HG03196 (cell line): ENCODE data around the gene OAT.

Experiments
- ATAC-seq: cut with Tn5 transposase; IDR thresholded peaks from one replicate; pipeline ENCODE4 v1.9.1; 2021; ENCODE audit not compliant: unreplicated experiment

Gene OAT

DNA sequence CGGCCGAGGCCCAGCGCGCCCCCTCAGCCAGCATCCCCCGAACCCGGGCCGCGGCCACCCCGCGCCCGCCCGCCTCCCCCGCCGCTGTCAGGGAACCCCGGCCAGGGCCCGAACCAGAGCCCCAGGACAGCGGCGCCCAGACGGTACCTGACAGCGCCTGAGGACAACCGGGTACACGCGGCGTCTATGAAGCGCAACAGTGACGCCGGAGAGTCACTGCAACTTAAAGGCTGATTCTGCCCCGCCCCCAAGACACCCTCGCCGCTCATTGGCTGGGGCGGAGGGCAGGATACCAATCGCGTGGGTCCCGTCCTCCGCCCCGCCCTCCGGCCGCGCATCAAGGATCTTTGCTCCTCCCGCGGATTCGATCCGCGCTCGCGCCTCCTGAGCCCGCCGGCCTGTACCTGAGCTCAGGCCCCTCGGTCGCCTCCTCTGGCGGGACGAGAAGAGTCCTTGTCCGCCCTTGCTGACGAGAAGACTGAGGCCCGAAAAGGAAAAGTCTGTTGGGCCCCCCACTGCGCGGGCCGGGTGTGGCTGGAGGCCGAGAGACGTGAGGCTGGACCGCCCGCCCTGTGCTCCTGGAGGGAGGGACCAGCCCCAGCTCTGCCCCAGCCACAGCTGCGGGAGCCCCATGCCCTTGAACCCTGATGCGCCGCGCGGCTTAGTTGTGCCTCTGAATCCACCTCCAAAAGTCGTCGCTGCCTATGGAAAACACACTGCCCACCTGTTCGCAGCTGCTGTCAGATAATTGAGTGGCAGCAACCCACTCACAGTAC, at the start of gene OAT:
OAT (minus strand) TSS at position 198 of the 776 bp plus-strand sequence. CDS start 6,752 bp downstream, outside the sequence.
- ATAC-seq = peak; percentile 98

DNA sequence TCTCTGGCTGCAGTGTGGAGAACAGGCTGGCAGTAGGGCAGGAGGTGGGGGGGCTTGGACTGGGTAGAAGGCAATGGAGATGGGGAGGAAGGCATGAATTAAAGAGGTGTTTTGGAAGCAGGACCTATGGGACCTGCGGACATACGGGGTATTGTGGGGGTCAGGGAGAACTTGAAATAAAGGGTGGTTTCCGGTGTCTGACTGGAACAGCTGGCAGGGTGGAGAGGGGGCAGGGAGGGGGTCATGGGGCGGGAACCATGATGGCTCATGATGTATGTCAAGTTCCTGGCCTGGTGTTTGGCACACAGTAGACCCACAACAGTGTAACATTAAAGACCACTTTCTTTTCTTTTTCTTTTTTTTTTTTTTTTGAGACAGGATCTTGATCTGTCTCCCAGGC, 48.4 kb upstream of the OAT start:
- no peak for ATAC-seq

DNA sequence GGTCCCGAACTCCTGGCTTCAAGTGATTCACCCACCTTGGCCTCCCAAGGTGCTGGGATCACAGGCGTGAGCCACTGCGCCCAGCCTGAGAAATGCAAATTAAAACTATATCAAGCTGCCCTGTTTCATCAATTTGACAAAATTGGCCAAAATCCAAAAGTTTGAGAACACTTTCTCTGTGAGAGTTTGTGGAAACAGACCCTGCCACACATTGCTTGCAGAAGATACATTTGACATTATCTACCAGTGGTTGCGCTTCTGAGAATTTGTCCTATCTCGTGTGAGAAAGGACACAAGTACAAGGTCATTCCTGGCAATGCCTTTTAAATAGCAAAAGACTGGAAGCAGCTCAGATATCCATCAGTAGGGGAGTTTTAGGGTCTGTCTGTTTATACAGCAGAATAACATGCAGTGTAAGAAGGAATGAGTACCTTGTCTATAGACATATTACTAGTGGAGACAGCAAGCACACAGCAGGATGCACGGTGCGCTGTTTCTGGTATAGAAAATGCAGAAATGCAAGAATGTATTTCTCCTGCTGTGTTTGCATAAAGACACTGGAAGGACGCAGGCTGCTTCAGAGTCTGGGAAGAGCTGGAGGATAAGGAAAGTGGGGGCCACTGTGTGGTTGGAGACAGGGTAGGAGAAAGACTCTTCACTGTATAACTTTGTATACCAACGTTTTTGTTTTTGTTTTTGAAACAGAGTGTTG, 47.2 kb upstream of the OAT start:
- ATAC-seq = no peak

DNA sequence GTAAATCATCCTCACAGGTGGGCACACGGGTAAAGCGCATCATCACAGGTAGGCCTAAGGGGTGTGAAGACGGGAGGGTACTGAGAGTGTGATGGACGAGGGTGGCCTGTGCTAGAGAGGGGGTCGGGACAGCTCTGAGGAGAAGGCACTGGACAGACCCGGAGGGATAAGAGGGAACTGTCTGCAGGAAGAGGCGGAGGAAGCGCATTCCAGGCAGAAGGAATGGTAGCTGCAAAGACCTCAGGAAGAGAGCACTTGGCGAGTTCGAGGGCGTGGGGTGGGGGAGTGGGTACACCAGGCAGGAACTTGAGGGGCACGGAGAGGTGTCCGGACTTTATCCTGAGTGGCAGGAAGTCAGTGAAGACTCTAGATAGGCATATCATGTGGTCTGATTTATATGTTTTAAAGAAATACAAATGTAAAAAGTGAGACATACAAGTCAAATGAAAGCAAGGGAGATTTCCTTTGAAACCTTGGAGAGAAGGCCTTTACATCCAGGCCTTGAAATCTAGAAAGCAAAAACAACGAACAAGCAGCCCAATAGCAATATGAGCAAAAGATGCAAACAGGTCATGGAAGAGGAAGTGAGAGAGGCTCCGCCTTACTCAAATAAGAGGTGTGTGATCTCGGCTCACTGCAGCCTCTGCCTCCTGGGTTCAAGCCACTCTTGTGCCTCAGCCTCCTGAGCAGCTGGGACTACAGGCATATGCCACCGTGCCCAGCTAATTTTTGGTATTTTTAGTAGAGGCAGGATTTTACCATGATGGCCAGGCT, 46.5 kb upstream of the OAT start:
- no peak for ATAC-seq

DNA sequence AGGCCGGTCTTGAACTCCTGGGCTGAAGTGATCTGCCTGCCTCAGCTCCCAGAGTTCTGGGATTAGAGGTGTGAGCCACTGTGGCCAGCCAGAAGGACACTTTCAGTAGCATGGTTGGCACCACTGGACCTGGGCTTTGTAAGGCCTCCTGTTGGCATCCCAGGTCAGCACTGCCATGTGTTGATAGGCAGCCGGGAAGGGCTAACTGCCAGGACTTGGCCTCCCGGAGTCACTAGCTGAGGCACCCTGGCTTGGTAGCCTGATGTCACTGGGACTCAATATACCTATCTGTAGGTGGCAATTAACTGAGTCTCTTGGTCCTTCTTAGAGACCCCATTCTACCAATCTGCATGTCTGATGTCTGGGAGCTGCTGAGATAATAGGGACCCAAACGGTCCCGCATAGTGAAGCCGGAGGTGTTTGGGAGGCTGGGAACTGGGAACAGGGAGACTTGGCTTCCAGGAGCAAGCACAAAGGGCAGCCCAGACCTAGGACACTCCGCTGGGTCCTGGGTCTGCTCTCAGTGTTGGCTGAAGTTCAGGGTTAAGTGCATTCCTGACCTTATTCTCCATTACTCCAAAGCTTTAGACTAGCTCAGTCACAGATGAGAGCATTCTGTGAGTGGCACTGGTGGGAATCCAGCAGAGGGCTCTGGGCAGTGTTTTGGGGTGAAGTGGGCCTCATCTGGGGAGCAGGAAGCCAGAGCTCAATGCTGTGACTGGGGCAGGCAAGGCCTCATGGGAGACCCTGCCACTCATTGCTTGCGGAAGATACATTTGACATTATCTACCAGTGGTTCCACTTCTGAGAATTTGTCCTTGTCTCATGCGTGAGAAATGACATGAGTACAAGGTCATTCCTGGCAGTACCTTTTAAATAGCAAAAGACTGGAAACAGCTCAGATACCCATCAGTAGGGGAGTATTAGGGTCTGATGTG, 45.6 kb upstream of the OAT start:
- no peak for ATAC-seq

DNA sequence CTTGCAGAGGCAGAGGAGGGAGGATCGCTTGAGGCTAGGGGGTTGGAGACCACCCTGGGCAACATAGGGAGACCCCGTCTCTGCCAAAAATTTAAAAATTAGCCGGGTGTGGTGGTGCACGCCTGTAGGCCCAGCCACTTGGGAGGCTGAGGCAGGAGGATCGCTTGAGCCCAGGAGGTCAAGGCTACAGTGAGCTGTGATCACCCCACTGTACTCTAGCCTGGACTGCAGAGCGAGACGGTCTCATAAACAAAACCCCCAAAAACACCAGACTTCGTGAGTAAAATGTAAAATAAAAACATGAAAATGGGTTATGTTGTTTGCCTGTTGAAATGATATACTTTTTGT, 43.6 kb upstream of the OAT start:
- no peak for ATAC-seq

DNA sequence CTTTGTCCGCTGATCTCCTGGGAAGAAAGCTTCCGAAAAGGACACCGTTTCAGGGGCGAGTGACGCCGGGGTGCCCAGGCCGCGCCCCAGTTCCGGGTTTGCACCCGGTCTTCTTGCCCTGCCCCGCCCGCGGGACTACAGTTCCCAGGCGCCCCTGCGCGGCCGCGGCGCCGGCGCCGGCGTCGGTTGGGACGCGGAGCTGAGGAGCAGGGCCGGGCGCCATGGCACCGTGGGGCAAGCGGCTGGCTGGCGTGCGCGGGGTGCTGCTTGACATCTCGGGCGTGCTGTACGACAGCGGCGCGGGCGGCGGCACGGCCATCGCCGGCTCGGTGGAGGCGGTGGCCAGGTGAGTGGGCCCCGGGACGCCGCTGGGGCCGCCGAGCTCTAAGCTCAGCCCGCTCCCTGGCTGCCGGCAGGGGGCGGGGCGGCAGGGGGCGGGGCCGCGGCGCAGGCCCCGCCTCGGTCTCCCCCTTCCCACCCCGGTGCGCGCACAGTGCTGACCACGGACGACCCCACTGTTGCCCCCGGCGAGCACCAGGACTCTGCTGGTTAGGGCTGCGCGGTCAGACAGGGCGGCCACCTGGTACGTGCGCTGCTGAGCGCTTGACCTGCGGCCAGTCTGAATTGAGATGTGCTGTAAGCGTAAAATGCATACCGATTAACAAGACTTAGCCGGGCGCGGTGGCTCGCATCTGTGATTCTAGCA, 43.1 kb upstream of the OAT start, which contains the start of gene LHPP:
LHPP (plus strand) TSS at position 182 of the 706 bp plus-strand sequence; CDS start at position 222, 40 bp downstream.
- ATAC-seq = peak; percentile 97

DNA sequence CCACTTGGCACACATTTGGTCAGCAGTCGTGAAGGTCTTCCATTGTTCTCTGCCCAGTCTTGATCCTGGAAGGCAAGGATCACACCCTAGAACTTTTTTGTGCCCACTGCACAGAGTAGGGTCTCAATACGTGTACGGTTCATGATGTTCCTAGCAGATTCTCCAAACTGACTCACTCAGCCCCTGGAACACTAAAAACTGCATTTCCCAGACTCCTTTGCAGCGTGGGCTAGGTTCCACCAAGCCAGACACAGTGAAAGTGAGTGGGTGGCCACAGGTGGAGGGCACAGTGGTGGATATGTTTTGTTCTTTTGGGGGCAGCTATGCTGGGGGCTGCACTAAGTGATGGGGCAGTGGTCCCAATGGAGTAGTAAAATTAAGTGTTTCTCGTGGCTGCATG, 41.4 kb upstream of the OAT start:
- no peak for ATAC-seq

DNA sequence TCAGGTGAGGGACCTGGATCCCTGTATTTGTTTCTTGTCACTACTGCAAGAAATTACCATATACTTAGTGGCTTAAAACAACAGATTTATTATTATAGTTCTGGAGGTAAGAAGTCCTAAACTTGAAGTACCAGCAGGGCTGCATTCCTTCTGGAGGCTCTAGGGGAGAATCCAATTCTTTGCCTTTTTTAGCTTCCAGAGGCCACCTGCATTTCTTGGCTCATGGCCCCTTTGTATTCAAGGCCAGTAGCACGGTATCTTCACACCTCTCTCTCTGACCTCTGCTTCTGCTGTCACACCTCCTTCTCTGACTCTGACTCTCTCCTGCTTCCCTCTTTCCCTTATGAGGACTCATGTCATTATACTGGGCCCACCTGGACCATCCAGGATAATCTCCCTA, 40.7 kb upstream of the OAT start:
- ATAC-seq = no peak

DNA sequence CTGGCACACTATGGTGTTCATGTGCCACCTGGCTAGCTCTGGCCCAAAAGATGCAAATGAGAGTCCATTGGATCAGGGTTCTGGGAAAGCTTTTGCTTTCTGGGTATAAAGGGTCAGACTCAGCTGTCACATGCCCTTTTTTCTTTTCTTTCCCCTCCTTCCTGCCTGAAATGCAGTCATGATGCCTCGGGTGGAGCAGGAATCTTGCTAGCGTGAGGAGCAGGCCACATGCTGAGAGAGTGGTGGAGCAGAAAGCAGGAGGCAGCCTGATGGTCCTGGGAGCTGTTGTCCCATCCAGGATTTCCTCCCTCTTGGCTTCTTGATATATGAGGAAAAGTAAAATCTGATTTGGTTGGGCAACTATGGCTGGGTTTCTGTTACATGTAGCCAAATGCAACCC, 40.2 kb upstream of the OAT start:
- ATAC-seq = no peak

DNA sequence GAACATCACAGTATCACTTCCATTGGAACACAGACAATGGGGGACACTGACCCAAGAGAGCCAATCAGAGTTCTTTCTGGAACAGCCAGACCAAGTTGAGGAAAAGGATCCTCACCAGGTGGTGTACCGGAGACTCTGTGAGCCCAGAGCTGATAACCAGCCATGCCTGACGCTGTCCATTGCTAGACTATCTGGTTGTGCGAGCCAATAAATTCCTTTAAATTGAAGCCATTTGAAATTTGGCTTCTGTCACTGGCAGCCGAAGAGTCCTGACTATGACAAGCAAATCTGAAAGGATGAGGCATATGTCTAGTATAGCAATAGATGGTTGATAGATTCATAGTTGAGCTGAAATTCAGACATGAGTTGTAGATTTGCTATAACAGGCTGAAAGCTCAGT, 39.8 kb upstream of the OAT start:
- ATAC-seq = no peak

DNA sequence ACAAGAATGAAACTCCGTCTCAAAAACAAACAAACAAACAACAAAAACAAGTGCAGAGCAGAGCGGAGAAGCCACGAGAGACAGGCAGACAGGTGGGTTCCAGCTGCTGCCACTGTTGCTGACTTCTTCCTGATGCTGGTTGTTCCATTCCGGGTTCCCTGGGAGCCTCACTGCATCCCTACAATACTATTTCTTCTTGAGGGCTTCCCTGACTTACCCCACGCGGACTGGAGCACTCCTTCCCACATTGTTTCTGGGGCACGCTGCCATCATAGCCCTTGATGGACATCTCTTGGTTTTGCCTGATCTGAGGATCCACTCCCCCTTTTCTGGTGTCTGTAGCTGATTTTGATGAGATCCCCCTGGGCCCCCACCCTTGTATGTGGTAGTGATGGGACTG, 36.7 kb upstream of the OAT start:
- ATAC-seq = no peak

DNA sequence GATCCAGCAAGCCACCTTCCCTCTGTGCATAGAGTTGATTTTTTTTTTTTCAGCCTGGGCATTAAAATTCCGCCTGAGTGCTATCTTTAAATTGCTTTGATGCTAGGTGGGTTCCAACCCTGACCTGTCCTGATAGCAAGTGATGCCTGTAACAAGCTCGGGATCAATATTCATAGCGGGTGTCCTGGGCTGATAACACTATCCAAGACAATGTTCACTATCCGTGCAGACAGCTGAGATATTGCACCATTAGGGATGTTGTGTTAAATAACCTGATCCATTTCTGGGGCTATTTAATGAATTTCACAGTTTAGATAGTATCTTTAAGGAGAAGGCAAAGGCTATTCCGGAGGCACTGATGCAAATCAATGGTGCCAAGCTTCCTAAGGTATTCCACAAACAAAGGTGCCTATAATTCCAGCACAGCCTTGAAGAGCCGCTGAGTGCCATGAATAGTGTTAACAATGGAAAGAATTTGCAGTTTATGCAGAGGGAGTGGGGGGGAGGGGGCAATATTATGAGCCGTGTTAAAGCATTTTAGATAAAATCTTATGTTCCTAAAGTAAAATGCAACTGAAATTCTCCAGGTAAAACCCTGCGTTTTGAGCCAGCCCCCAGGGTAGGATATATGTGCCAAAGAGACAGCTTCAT, 35.4 kb upstream of the OAT start:
- no peak for ATAC-seq

DNA sequence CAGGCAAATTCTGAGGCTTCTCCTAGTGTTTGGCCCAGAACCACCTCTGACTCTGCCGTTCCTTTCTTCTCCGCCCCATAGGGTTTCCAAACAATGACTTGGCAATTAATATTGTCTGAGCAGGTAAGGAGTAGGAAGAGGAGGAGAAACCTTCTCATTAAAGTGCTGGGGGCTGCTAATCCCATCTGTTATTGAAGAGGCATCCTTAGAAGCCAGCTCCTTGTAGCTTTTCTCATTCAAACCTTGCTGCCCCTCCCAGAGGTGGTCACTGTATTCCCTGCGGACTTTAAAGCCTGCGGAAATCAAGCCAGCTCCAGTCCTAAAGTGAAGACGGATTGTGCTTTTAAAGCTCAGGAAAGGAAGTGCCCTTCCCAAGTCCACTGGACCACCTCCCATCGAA, 32.6 kb upstream of the OAT start:
- ATAC-seq = no peak

DNA sequence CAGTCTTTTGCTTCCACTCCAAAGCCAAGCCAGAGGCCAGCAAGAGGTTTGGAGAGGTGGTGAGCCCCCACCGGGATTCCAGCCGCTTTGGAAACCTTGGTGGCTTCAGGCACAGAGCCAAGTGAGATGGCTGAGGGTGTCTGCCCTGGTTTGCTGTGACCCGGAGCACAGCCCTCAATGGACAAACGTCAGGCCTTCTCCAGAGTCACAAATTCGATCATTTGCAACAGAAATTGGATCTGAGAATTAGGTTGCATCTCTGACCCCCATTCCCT, 32.0 kb upstream of the OAT start:
- ATAC-seq = no peak

DNA sequence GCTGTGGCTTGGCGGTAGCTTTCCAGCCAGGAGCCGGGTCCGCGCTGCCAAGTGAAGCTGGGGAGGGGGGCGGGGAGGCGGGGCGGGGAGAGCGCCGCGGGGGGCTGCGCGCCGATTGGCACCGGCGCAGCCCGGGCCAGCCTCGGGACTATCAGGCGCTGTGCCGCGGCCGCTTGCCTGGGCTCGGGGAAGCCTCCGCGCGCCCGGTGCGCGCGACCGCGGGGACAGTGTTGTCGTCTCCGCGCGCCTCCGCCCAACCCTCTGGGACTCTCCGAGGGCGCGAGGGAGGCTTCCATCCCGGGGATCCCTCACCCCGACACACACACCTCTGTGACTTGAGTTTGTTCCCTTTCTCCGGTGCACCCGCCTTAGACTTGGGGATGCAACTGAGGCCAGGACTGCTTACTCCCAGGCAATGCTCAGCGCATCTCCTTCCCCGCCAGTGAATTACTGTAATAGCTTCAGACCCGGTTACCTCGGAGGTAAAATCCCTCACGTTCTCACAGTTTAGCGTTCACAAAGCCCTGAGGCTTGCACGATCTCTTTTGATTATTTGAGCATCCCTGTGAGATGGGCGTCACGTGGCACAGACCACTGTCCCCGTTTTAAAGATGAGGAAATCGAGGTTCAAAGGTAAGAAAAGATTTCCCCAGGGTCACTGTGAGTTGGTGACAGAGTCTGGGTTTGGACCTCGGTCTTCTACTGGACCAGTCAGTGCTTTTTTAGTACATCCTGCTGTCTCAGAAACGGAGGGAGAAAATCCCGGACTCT, 31.5 kb upstream of the OAT start, which contains the start of gene NKX1-2:
NKX1-2 (minus strand) TSS at position 24 of the 771 bp plus-strand sequence. CDS start 92 bp downstream, outside the sequence.
- no peak for ATAC-seq

DNA sequence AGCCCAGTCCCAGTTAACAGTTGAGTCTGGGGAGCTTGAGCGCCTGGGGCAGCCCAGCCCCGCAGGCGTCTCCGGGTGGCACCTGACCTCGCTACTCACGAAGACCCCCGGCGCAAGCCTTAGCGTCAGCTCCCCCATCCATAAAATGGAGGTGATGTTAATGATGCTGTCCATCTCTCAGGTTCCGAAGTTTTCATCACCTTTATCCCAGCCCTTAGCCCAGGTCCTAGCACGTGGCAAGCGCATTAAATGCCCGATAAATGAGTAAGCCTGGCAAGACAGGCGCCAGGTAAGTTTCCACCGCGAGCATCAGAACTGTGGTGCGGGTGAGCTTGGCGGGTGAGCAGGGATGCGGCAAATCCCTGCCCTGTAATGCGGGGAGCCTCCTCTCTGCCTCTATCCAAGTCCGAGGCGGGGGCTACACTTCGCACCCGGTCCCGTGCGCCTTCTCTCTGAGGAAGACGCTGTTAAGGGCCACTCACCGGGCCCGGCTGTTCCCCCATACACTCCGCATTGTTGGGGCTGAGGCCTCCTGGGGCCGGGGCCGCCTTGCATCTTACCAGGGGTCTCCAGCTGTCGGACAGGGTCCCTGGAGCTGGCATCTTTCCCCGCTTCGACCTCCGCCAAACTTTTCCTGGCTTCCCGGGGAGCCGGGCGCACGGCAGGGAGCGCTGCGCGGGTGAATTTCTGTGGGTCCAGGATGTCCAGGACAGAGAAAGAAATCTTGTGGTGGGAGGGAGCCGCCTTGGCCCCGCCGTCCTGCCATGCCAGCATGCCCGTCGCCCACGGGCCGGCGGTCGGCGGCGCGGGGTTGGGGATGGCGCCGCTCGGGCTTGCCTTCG, 30.7 kb upstream of the OAT start:
- ATAC-seq = no peak

DNA sequence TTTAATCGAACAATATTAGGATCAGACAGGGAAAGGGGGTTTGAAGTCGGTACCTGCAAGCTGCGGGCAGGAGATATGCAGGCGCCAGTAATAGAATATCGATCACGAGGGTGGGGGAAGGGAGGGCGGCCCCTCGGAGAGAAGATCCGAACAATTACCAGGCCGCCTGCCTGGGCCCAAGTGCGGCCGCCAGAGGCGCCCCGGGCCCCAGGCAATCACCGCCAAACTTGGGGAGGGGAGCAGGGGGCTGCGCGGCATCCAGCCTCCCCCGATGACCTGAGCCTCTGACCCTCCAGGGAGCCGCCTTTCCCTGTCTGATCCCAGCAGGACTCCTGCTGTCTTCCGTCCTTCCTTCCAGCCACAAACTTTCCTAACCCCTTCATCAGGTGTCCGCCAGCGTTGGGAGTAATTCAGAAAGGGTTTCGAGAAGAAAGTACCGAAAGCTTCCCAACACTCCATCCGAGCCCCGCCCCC, 30.0 kb upstream of the OAT start:
- no peak for ATAC-seq
